VCaP (cell line): ENCODE results near the gene PSG5.
A peak's percentile ranks its signal among the peaks of the same experiment; 100 is the strongest.
"Not testable (repeated sequence)": the region's sequence is repeated elsewhere in the genome, so short reads cannot be mapped to it uniquely, and the experiment has no call there.

Experiments
- H3K27ac ChIP-seq: fragments of 450-650 bp; 2 replicates; pipeline ENCODE4 v1.5.1; 2017
- CTCF ChIP-seq: fragments of 450-650 bp; conservative IDR thresholded peaks from 2 replicates; pipeline ENCODE4 v1.5.1; 2017; ENCODE audit warnings: mild to moderate bottlenecking, moderate library complexity

PSG5 gene

DNA sequence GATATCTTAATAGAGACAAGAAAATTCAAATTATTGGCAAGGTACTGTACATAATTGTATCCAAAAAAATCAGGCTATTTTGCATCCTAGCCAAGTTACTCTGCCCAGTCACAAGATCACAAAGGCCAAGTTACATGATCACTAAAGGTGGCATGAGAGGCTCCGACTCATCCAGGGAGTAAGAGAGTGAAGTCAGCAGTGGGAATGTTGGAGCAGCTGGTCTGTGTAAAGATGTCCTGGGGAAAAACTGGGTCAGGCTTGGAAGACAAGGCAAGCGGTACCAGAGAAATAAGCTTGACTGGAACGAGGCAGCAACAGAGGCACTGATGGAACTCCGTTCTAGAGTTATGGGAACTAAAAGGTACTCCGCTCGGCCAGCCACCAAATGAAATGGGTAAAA is 53.6 kb downstream of the PSG5 start:
- no peak overlapping the region for H3K27ac ChIP-seq
- TF ChIP-seq CTCF = no peak

- peak overlapping the region; percentile 51 for H3K27ac ChIP-seq
These were observed 55.0 kb downstream of the PSG5 start for GRCh38 chr19:43131281-43131842.

- not testable (repeated sequence) for H3K27ac ChIP-seq
These were observed 57.1 kb downstream of the PSG5 start for GRCh38 chr19:43129197-43129596.

GRCh38 chr19:43127336-43127735 is 59.0 kb downstream of the PSG5 start:
- H3K27ac ChIP-seq = not testable (repeated sequence)

GRCh38 chr19:43126720-43127119 is 59.6 kb downstream of the PSG5 start:
- no peak overlapping the region for H3K27ac ChIP-seq
- no peak for TF ChIP-seq CTCF

GRCh38 chr19:43124360-43124759 is 62.0 kb downstream of the PSG5 start:
- TF ChIP-seq CTCF = no peak
- H3K27ac ChIP-seq = no peak overlapping the region

GRCh38 chr19:43120433-43121026 is 65.8 kb downstream of the PSG5 start:
- peak overlapping the region; percentile 19; the same call in 1 of the 2 replicates for H3K27ac ChIP-seq

DNA sequence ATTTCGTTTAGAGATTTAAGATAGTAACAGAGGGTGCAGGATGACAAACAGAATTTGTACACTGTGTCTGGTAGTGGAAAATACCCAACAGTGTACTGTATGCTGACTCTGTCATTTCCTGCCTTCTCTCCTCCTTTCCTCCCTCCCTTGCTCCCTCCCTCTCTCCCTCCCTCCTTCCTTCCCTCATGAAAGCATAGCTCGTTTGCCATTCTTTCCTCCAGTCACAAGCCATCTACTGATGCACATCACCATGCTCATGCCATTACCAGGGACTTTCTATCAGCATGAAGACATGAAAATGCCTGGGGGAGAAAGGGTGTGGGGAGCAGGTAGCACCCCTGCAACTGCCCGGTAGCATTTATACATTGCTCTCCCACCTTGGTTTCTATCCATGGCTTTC is 66.8 kb downstream of the PSG5 start:
- H3K27ac ChIP-seq = not testable (repeated sequence)
